ENCODE results near the gene LARP4B.

DNA sequence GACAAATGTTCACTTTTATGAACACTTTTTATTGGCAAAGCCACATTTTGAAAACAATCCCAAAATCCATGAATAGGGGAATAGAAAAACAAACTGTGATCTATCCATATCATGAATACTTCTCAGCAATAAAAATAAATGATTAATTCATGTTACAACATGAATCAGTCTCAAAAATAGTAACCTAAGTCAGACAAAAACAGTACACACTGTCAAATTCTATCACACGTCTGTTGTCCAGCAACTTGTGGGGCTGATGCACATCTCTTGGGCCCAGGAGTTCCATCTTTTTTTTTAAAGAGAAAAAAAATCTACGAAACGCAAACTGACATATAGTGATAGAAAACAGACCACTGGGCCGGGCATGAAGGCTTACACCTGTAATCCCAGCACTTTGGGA lies 71.0 kb downstream of the LARP4B start:
- TF ChIP-seq EZH2 (optimal IDR thresholded peaks at IDR 0.05; ENCODE audit: low read depth, low read length), result no peak
- TF ChIP-seq, protein P1, sequence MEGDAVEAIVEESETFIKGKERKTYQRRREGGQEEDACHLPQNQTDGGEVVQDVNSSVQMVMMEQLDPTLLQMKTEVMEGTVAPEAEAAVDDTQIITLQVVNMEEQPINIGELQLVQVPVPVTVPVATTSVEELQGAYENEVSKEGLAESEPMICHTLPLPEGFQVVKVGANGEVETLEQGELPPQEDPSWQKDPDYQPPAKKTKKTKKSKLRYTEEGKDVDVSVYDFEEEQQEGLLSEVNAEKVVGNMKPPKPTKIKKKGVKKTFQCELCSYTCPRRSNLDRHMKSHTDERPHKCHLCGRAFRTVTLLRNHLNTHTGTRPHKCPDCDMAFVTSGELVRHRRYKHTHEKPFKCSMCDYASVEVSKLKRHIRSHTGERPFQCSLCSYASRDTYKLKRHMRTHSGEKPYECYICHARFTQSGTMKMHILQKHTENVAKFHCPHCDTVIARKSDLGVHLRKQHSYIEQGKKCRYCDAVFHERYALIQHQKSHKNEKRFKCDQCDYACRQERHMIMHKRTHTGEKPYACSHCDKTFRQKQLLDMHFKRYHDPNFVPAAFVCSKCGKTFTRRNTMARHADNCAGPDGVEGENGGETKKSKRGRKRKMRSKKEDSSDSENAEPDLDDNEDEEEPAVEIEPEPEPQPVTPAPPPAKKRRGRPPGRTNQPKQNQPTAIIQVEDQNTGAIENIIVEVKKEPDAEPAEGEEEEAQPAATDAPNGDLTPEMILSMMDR (IDR thresholded peaks at IDR 0.05; ENCODE audit: low read length), result no peak

Data from MM.1S (cell line).